IPS-20b (cell line): Measurements from ENCODE around the gene CCBE1.

Experiments
- H3K27ac ChIP-seq: one replicate; pipeline ENCODE4 v1.5.1; 2013; ENCODE audit warnings: low read length
- H3K27me3 ChIP-seq: 2 replicates; pipeline ENCODE4 v1.6.1; 2013; ENCODE audit warnings: mild to moderate bottlenecking, low read length, inconsistent platforms; ENCODE audit not compliant: insufficient read depth
- H3K36me3 ChIP-seq: 2 replicates; pipeline ENCODE4 v1.6.1; 2013; ENCODE audit warnings: low read depth, mild to moderate bottlenecking, inconsistent platforms, low read length, moderate library complexity; ENCODE audit not compliant: insufficient read depth
- H3K4me1 ChIP-seq: 2 replicates; pipeline ENCODE4 v1.6.1; 2013; ENCODE audit warnings: mild to moderate bottlenecking, control low read depth, inconsistent platforms, low read length, moderate library complexity; ENCODE audit not compliant: insufficient read depth
- H3K4me3 ChIP-seq: 2 replicates; pipeline ENCODE4 v1.5.1; 2013; ENCODE audit warnings: mild to moderate bottlenecking, low read length, inconsistent platforms
- H3K9ac ChIP-seq: 2 replicates; pipeline ENCODE4 v1.6.1; 2013; ENCODE audit warnings: low read depth, mild to moderate bottlenecking, inconsistent platforms, low read length, moderate library complexity
- H3K9me3 ChIP-seq: 2 replicates; pipeline ENCODE4 v1.6.1; 2013; ENCODE audit warnings: mild to moderate bottlenecking, low read depth, low read length, inconsistent platforms; ENCODE audit not compliant: insufficient read depth

The CCBE1 gene

GRCh38 chr18:59696311-59697235 lies 650 bp downstream of the CCBE1 start:
- Histone ChIP-seq H3K36me3 (no peaks in the 10 kb centered on the region), H3K9ac (peak overlapping the region; percentile 31; the same call in 1 of the 2 replicates), H3K27ac (no peak overlapping the region), H3K4me1 (peaks cover 33% of the 10 kb centered on the region; the same call in 1 of the 2 replicates), H3K4me3 (peak overlapping the region; percentile 60), H3K9me3 (no peaks in the 10 kb centered on the region; the same call in 1 of the 2 replicates), H3K27me3 (peaks cover 80% of the 10 kb centered on the region)

DNA sequence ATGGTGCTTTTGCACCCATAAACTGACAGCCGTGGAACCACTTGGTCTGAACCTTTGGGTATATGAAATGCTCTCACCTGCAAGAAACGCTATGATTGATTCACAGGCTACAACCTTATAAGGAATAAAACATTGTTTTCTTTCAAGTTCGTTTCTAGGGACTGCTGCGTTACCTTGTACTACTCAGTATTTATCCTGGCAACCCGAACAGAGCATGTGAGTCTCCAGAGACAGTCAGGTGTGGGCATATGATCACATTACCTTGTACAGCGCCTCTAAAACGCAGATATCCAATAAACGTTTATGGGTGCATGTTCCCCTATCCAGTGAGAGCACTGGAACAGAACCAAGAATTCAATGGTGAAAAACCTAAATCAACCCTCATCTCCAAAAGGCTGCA lies 1.7 kb downstream of the CCBE1 start:
- peak overlapping the region; percentile 60; the same call in 1 of the 2 replicates for H3K4me3 ChIP-seq

DNA sequence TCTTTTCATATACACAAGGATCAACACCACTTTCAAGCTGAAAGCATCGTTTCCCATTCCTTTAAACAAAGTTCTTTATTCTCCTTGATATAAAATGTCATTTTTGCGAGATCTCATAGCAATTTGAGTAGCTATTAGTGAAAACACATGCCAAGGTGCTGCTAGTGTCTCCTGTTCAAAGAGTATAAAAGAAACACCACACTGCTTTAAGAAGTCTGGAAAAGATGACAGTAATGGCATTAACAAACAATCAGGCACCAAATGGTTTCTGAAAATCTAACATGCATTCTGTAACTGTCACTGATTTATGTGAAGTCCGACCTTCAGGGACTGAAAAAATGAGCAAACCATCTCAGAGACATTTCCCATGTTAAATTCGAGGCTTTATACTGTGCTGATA lies 2.4 kb downstream of the CCBE1 start:
- H3K4me1 ChIP-seq: peaks cover 27% of the 10 kb centered on the region; the same call in 1 of the 2 replicates
- H3K9me3 ChIP-seq: no peaks in the 10 kb centered on the region; the same call in 1 of the 2 replicates
- H3K9ac ChIP-seq: no peak overlapping the region
- H3K27ac ChIP-seq: no peak overlapping the region
- H3K27me3 ChIP-seq: peaks cover 91% of the 10 kb centered on the region
- no peak overlapping the region for H3K4me3 ChIP-seq
- no peaks in the 10 kb centered on the region for H3K36me3 ChIP-seq

More for the DNA sequence above, 1.7 kb downstream of the CCBE1 start:
- Histone ChIP-seq H3K36me3 (no peaks in the 10 kb centered on the region), H3K27ac (no peak overlapping the region), H3K27me3 (peaks cover 91% of the 10 kb centered on the region), H3K9me3 (no peaks in the 10 kb centered on the region; the same call in 1 of the 2 replicates), H3K9ac (no peak overlapping the region), H3K4me1 (peaks cover 29% of the 10 kb centered on the region; the same call in 1 of the 2 replicates)

GRCh38 chr18:59691996-59692395 lies 5.2 kb downstream of the CCBE1 start:
- no peaks in the 10 kb centered on the region for H3K36me3 ChIP-seq
- H3K4me3 ChIP-seq: no peak overlapping the region
- no peaks in the 10 kb centered on the region; the same call in 1 of the 2 replicates for H3K9me3 ChIP-seq
- H3K27me3 ChIP-seq: peaks cover 74% of the 10 kb centered on the region
- no peak overlapping the region for H3K9ac ChIP-seq
- peaks cover 36% of the 10 kb centered on the region; the same call in 1 of the 2 replicates for H3K4me1 ChIP-seq
- H3K27ac ChIP-seq: no peak overlapping the region

DNA sequence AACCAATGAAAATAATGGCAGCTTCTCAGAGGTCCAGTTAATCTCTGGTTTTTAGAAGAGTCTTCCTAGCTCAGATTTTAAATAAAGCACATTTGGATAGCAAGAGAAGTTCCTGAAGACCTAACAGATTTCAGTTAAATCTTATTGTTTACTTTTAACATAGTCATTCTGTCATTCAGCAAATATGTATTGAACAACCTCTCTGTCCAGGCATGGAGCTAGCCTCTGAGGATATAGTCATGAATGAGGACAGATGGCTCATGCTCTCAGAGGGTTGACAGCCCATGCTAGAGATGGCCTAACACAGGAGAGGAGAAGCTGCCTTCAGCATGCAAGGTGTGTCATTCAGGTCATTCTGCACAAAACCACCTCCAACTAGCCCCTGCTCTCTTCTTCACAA lies 6.2 kb downstream of the CCBE1 start:
- H3K27me3 ChIP-seq: peaks cover 65% of the 10 kb centered on the region
- H3K36me3 ChIP-seq: no peaks in the 10 kb centered on the region
- H3K4me1 ChIP-seq: peaks cover 33% of the 10 kb centered on the region; the same call in 1 of the 2 replicates
- H3K9me3 ChIP-seq: no peaks in the 10 kb centered on the region; the same call in 1 of the 2 replicates
- no peak overlapping the region for H3K27ac ChIP-seq
- 0 out of 2 replicates have a peak overlapping the region, but pooled peaks have one; percentile 15 for H3K4me3 ChIP-seq
- no peak overlapping the region for H3K9ac ChIP-seq

GRCh38 chr18:59690186-59690982 lies 6.8 kb downstream of the CCBE1 start:
- peaks cover 34% of the 10 kb centered on the region; the same call in 1 of the 2 replicates for H3K4me1 ChIP-seq
- no peaks in the 10 kb centered on the region; the same call in 1 of the 2 replicates for H3K9me3 ChIP-seq
- H3K4me3 ChIP-seq: peak overlapping the region; percentile 15; the same call in 1 of the 2 replicates
- H3K27me3 ChIP-seq: peaks cover 59% of the 10 kb centered on the region
- H3K27ac ChIP-seq: no peak overlapping the region
- H3K9ac ChIP-seq: no peak overlapping the region
- H3K36me3 ChIP-seq: no peaks in the 10 kb centered on the region

- Histone ChIP-seq H3K9ac (no peak overlapping the region), H3K27me3 (peaks cover 53% of the 10 kb centered on the region), H3K4me3 (no peak overlapping the region; the same call in 1 of the 2 replicates), H3K4me1 (peaks cover 36% of the 10 kb centered on the region; the same call in 1 of the 2 replicates), H3K9me3 (no peaks in the 10 kb centered on the region; the same call in 1 of the 2 replicates), H3K27ac (no peak overlapping the region), H3K36me3 (no peaks in the 10 kb centered on the region)
Observed at GRCh38 chr18:59689756-59690155, 7.5 kb downstream of the CCBE1 start.

DNA sequence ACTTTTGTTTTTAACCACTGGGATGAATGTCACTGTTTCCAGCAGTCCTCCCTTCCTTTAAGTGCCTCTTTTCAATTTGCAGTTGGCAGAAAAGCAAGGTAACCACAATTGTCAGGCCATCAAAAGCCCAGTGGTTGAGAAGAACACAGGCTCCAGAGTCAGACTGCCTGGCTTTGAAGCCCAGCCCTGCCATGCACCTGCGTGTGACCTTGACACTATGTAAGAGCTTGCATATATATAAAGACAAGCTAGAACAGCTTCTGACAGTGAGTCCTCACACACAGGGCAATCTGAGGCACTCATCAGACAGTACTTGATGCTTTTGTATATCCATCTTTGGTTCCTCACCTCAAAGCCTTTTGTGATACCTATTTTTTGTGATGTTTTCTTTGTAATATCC lies 11.0 kb downstream of the CCBE1 start:
- Histone ChIP-seq H3K27me3 (peaks cover 20% of the 10 kb centered on the region), H3K9ac (no peak overlapping the region), H3K9me3 (no peaks in the 10 kb centered on the region), H3K4me1 (peaks cover 43% of the 10 kb centered on the region; the same call in 1 of the 2 replicates), H3K27ac (no peak overlapping the region), H3K4me3 (no peak overlapping the region), H3K36me3 (no peaks in the 10 kb centered on the region)

- peaks cover 12% of the 10 kb centered on the region for H3K27me3 ChIP-seq
- no peak overlapping the region for H3K27ac ChIP-seq
- H3K9ac ChIP-seq: no peak overlapping the region
- no peaks in the 10 kb centered on the region for H3K36me3 ChIP-seq
- peaks cover 44% of the 10 kb centered on the region; the same call in 1 of the 2 replicates for H3K4me1 ChIP-seq
- H3K9me3 ChIP-seq: no peaks in the 10 kb centered on the region
- H3K4me3 ChIP-seq: no peak overlapping the region
Observed at GRCh38 chr18:59685501-59685900, 11.7 kb downstream of the CCBE1 start.

GRCh38 chr18:59684777-59685176 lies 12.4 kb downstream of the CCBE1 start:
- Histone ChIP-seq H3K9ac (no peak overlapping the region), H3K4me3 (no peak overlapping the region), H3K9me3 (no peaks in the 10 kb centered on the region), H3K4me1 (peaks cover 38% of the 10 kb centered on the region; the same call in 1 of the 2 replicates), H3K27ac (no peak overlapping the region), H3K36me3 (no peaks in the 10 kb centered on the region), H3K27me3 (peaks cover 12% of the 10 kb centered on the region)

DNA sequence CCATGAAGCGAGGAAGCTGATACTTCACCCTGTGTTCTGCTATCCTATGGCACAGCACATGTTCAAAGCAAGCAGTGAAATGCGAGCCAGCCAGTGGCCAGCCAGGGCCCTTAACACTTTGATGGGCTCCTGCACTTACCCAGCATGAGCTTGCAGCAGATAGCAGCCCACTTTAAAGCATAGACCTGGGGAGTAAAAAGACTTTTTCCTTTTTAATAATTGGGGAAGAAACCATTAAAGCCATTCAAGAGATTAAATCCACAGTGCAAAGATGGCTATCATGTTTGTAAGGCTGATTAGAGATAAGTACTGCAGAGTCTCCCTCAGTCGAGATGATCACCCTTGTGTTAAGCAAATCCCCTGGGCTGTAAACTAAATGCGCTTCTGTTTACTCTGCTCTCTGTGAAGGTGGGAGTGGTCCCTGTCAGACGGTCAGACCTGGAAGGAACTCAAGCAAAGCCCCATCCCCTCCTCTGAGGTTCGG lies 15.7 kb downstream of the CCBE1 start:
- Histone ChIP-seq H3K4me3 (no peak overlapping the region), H3K27me3 (no peaks in the 10 kb centered on the region), H3K36me3 (no peaks in the 10 kb centered on the region), H3K4me1 (peaks cover 21% of the 10 kb centered on the region; the same call in 1 of the 2 replicates), H3K27ac (no peak overlapping the region), H3K9ac (no peak overlapping the region), H3K9me3 (no peaks in the 10 kb centered on the region)
